CD14-positive monocyte (primary cell): ENCODE measurements around the gene TRA2B. TPM values are rescaled to one million over a fixed set of nuclear protein-coding genes. Genes with fewer than 3 reads are reported as not detected.

ENCODE experiments used
- DNase-seq, 3 donors: peaks; one replicate each; pipeline ENCODE4 v3.0.0-alpha.2; 2011 to 2022
- H2AFZ ChIP-seq: 2 replicates; pipeline ENCODE4 v1.6.0; 2012; ENCODE audit warnings: mild to moderate bottlenecking, low read depth, low read length, inconsistent platforms; ENCODE audit not compliant: insufficient read depth, poor library complexity, severe bottlenecking
- H3K27ac ChIP-seq, 2 donors: 1 replicate in 1 of 2; 2 replicates in 1 of 2; pipeline ENCODE4 v1.5.1; 2012 to 2013; ENCODE audit warnings: low read length in 2 of 2, control low read depth in 1 of 2, inconsistent platforms in 1 of 2, low read depth in 1 of 2, mild to moderate bottlenecking in 1 of 2
- H3K27me3 ChIP-seq, 2 donors: one replicate each; pipeline versions ENCODE4 v1.6.0 to v1.6.1; 2011 to 2013; ENCODE audit warnings: low read length in 2 of 2; ENCODE audit not compliant: control insufficient read depth in 2 of 2, insufficient read depth in 2 of 2
- H3K36me3 ChIP-seq, 2 donors: replicated peaks in 1 of 2; 1 replicate in 1 of 2; 2 replicates in 1 of 2; pipeline versions ENCODE4 v1.5.1 to v1.6.1; 2012 to 2013; ENCODE audit warnings: low read length in 2 of 2, control low read depth in 1 of 2, inconsistent platforms in 1 of 2, mild to moderate bottlenecking in 1 of 2; ENCODE audit not compliant: insufficient read depth in 2 of 2, control insufficient read depth in 1 of 2
- H3K4me1 ChIP-seq, 2 donors: 1 replicate in 1 of 2; 2 replicates in 1 of 2; pipeline versions ENCODE4 v1.5.1 to v1.6.1; 2012 to 2013; ENCODE audit warnings: low read length in 2 of 2, control low read depth in 1 of 2, inconsistent platforms in 1 of 2, mild to moderate bottlenecking in 1 of 2, moderate library complexity in 1 of 2; ENCODE audit not compliant: insufficient read depth in 2 of 2, control insufficient read depth in 1 of 2
- H3K4me2 ChIP-seq: replicated peaks from 2 replicates; pipeline ENCODE3; 2012; ENCODE audit warnings: low read length, moderate library complexity, mild to moderate bottlenecking; ENCODE audit not compliant: poor library complexity, severe bottlenecking; ENCODE audit errors: extremely low read depth
- H3K4me3 ChIP-seq, 3 experiments: fragments of 200-600 bp in 1 of 3; sonication (generic) in 1 of 3; replicated peaks in 1 of 3; 1 replicate in 2 of 3; 2 replicates in 1 of 3; pipeline ENCODE4 v1.5.1; 2011 to 2013; ENCODE audit warnings: low read length in 3 of 3, mild to moderate bottlenecking in 3 of 3, control low read depth in 2 of 3, low read depth in 2 of 3, inconsistent platforms in 1 of 3, moderate library complexity in 1 of 3
- H3K79me2 ChIP-seq: 2 replicates; pipeline ENCODE4 v1.6.0; 2012; ENCODE audit warnings: mild to moderate bottlenecking, control low read depth, inconsistent platforms, low read length, moderate library complexity; ENCODE audit not compliant: insufficient read depth
- H3K9ac ChIP-seq: 2 replicates; pipeline ENCODE4 v1.6.0; 2017; ENCODE audit warnings: low read length, mild to moderate bottlenecking; ENCODE audit not compliant: insufficient read depth, poor library complexity, severe bottlenecking
- H3K9me3 ChIP-seq, 2 donors: replicated peaks in 1 of 2; 1 replicate in 1 of 2; 2 replicates in 1 of 2; pipeline versions ENCODE4 v1.5.1 to v1.6.1; 2012 to 2013; ENCODE audit warnings: low read length in 2 of 2, control low read depth in 1 of 2; ENCODE audit not compliant: control insufficient read depth in 1 of 2, insufficient read depth in 1 of 2
- H4K20me1 ChIP-seq: 2 replicates; pipeline ENCODE4 v1.6.0; 2012; ENCODE audit warnings: mild to moderate bottlenecking, low read length, control low read depth, moderate library complexity; ENCODE audit not compliant: insufficient read depth
- H3K27ac Mint-ChIP-seq, 7 donors: one replicate each; pipeline ENCODE4 v1.8.0; 2020; ENCODE audit warnings: mild to moderate bottlenecking in 7 of 7, mixed read lengths in 7 of 7, moderate library complexity in 6 of 7, inconsistent platforms in 2 of 7
- H3K27me3 Mint-ChIP-seq, 3 donors: one replicate each; pipeline ENCODE4 v1.8.0; 2021 to 2022; ENCODE audit warnings: low read depth in 3 of 3, mild to moderate bottlenecking in 3 of 3, mixed read lengths in 3 of 3, moderate library complexity in 3 of 3, inconsistent platforms in 1 of 3
- H3K36me3 Mint-ChIP-seq, 2 donors: one replicate each; pipeline ENCODE4 v1.8.0; 2020; ENCODE audit warnings: mixed read lengths in 2 of 2, inconsistent platforms in 1 of 2, mild to moderate bottlenecking in 1 of 2
- H3K4me1 Mint-ChIP-seq: one replicate; pipeline ENCODE4 v1.8.0; 2020; ENCODE audit warnings: mild to moderate bottlenecking, mixed read lengths
- H3K4me3 Mint-ChIP-seq, 2 donors: one replicate each; pipeline ENCODE4 v1.8.0; 2020; ENCODE audit warnings: mild to moderate bottlenecking in 2 of 2, mixed read lengths in 2 of 2, moderate library complexity in 1 of 2
- H3K9me3 Mint-ChIP-seq, 7 donors: one replicate each; pipeline ENCODE4 v1.8.0; 2020 to 2022; ENCODE audit warnings: mixed read lengths in 7 of 7, mild to moderate bottlenecking in 6 of 7, moderate library complexity in 6 of 7, inconsistent platforms in 2 of 7
- CTCF ChIP-seq: fragments of 200-600 bp; IDR thresholded peaks from one replicate; pipeline ENCODE4 v1.8.0; 2022; ENCODE audit warnings: antibody characterized with exemption, mild to moderate bottlenecking
- WGBS: methylation state at CpG from one replicate; pipeline ENCODE4 v1.1.5; 2013; ENCODE audit warnings: missing lambda C conversion rate; ENCODE audit not compliant: insufficient coverage; 5-methylcytosine and 5-hydroxymethylcytosine counted together
- intact Hi-C, 2 donors: fragments of 100-400 bp; cut with micrococcal nuclease; formaldehyde crosslinking; loops; one replicate each; pipeline versions ENCODE4 v1.15.0 to v1.15.1; 2023
- polyA plus RNA-seq, 3 donors: library from polyadenylated mRNA; depleted of rRNA in 1 of 3; unstranded in 2 of 3; stranded (reverse) in 1 of 3; fragments of 300-500 nt in 2 of 3; fragments of >200 nt in 1 of 3; fragmentation: Illumina TruSeq in 2 of 3; gene quantifications; 1 replicate in 2 of 3; 2 replicates in 1 of 3; pipeline ENCODE4 v1.2.3, GENCODE V29; 2012 to 2021

The TRA2B gene
- polyA plus RNA-seq, 3 donors = 99.9 to 507 (median 121) TPM

- no peaks in the 10 kb centered on the region for H3K36me3 Mint-ChIP-seq
- H3K4me3 ChIP-seq = no peak overlapping the region
- no peaks in the 10 kb centered on the region for H4K20me1 ChIP-seq
- DNase-seq = no peak
- peak overlapping the region in 1 of 7 donors; percentile 25 for H3K27ac Mint-ChIP-seq
- TF ChIP-seq CTCF = no peak
- 60% methylated on average over 1 of the region's 3 CpGs for WGBS
- peaks cover 15% of the 10 kb centered on the region for H3K4me1 Mint-ChIP-seq
- H3K27me3 Mint-ChIP-seq = peaks cover 4 to 22% (median 5%) of the 10 kb centered on the region in 3 donors
- no peaks in the 10 kb centered on the region for H3K9me3 Mint-ChIP-seq
- no peaks in the 10 kb centered on the region for H3K36me3 ChIP-seq
- H3K27ac ChIP-seq = no peak overlapping the region
- no peak overlapping the region for H3K4me3 Mint-ChIP-seq
- H3K27me3 ChIP-seq = no peaks in the 10 kb centered on the region
- no peak overlapping the region for H3K9ac ChIP-seq
- no peaks in the 10 kb centered on the region for H3K9me3 ChIP-seq
- peaks cover 3 to 7% of the 10 kb centered on the region in 2 donors for H3K4me1 ChIP-seq
- H2AFZ ChIP-seq = no peak overlapping the region
- intact Hi-C loops = loop anchor here (5.0 to 10.0 kb wide), 6 partner anchors 260 to 635 kb away; partner anchors contain the start of genes CRYGS (in 2 of the 2) and AHSG (in 1 of the 2)
- H3K4me2 ChIP-seq = no peak overlapping the region
- no peaks in the 10 kb centered on the region for H3K79me2 ChIP-seq
Observed at GRCh38 chr3:185982632-185983031, 44.8 kb upstream of the TRA2B start.

GRCh38 chr3:185981621-185982020 is 43.8 kb upstream of the TRA2B start:
- peaks cover 3 to 7% of the 10 kb centered on the region in 2 donors for H3K4me1 ChIP-seq
- H3K27me3 ChIP-seq = no peaks in the 10 kb centered on the region
- H3K79me2 ChIP-seq = no peaks in the 10 kb centered on the region
- H2AFZ ChIP-seq = no peak overlapping the region
- Mint-ChIP-seq H3K36me3 (no peaks in the 10 kb centered on the region), H3K27me3 (peaks cover 4 to 20% (median 5%) of the 10 kb centered on the region in 3 donors), H3K9me3 (no peaks in the 10 kb centered on the region), H3K4me3 (no peak overlapping the region), H3K27ac (no peak overlapping the region), H3K4me1 (peaks cover 17% of the 10 kb centered on the region)
- H3K4me2 ChIP-seq = no peak overlapping the region
- no peaks in the 10 kb centered on the region for H3K9me3 ChIP-seq
- DNase-seq = no peak
- TF ChIP-seq CTCF = no peak
- no peaks in the 10 kb centered on the region for H3K36me3 ChIP-seq
- no peaks in the 10 kb centered on the region for H4K20me1 ChIP-seq
- H3K9ac ChIP-seq = no peak overlapping the region
- intact Hi-C loops = loop anchor here (5.0 to 10.0 kb wide), 6 partner anchors 261 to 636 kb away; partner anchors contain the start of genes CRYGS (in 2 of the 2) and AHSG (in 1 of the 2)
- no peak overlapping the region for H3K4me3 ChIP-seq
- no peak overlapping the region for H3K27ac ChIP-seq
- no CpG with 5 or more reads among the region's 3 CpGs for WGBS
